ENCODE data around the gene SFXN3. TPM values are rescaled to one million over a fixed set of nuclear protein-coding genes. Genes with fewer than 3 reads are reported as not detected.

The SFXN3 gene
- total RNA-seq, 1 experiment from 2014 or later = 5.6 TPM

- no peak for TF ChIP-seq TP53 (CRISPR knock-in tag; IDR thresholded peaks at IDR 0.05)
Observed at GRCh38 chr10:101062232-101063049, 31.4 kb downstream of the SFXN3 start (continued).

DNA sequence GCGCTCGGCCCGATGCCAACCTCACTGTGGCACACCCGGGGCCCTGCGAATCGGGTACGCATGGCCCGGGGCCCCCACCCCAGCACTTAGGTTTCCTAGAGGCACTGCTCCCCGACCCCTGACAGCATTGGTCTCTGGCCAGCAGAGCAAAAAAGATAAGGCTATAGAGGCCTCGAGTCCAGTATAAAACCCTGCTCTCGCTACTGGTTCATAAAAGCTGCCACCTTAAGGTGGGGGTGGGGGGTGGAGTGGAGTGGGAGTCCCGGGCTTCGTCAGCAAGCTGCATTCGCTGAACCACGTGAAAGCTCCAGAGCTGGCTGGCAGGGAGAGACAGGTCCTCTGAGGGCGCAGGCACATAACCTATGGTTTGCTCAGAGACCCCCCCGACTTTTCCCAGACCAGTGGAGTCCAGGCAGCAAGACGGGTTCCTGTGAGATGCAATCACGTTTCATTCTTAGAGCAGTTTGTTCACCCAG is 32.1 kb downstream of the SFXN3 start:
- Mint-ChIP-seq H3K27me3 (ENCODE audit: low read depth) (peaks cover 63% of the 10 kb centered on the region), H3K4me3 (peak overlapping the region; percentile 80), H3K36me3 (no peaks in the 10 kb centered on the region), H3K27ac (no peak overlapping the region), H3K4me1 (peaks cover 48% of the 10 kb centered on the region), H3K9me3 (no peaks in the 10 kb centered on the region)
- POLR2A ChIA-PET = interaction anchor here (1.3 to 1.4 kb wide), 2 partner anchors 16 to 77 kb away, joined by 3 to 4 read pairs; no protein-coding TSS in a partner anchor
- DNase-seq (ENCODE audit: low spot score) = no peak
- TF ChIP-seq, protein P1, sequence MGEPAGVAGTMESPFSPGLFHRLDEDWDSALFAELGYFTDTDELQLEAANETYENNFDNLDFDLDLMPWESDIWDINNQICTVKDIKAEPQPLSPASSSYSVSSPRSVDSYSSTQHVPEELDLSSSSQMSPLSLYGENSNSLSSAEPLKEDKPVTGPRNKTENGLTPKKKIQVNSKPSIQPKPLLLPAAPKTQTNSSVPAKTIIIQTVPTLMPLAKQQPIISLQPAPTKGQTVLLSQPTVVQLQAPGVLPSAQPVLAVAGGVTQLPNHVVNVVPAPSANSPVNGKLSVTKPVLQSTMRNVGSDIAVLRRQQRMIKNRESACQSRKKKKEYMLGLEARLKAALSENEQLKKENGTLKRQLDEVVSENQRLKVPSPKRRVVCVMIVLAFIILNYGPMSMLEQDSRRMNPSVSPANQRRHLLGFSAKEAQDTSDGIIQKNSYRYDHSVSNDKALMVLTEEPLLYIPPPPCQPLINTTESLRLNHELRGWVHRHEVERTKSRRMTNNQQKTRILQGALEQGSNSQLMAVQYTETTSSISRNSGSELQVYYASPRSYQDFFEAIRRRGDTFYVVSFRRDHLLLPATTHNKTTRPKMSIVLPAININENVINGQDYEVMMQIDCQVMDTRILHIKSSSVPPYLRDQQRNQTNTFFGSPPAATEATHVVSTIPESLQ (CRISPR knock-in tag; IDR thresholded peaks at IDR 0.05) = no peak
- TF ChIP-seq RELA (CRISPR knock-in tag; IDR thresholded peaks at IDR 0.05; ENCODE audit: borderline replicate concordance) (no peak), ZBTB43 (CRISPR knock-in tag; IDR thresholded peaks at IDR 0.05) (0 out of 2 replicates have a peak, but pooled peaks have one; percentile 4), MXD4 (CRISPR knock-in tag; IDR thresholded peaks at IDR 0.05; ENCODE audit: borderline replicate concordance) (no peak), NR1H2 (CRISPR knock-in tag; IDR thresholded peaks at IDR 0.05) (no peak), ZNF532 (CRISPR knock-in tag; IDR thresholded peaks at IDR 0.05; ENCODE audit: borderline replicate concordance) (no peak), CBFB (CRISPR knock-in tag; IDR thresholded peaks at IDR 0.05; ENCODE audit: low read depth) (no peak), ELF4 (CRISPR knock-in tag; IDR thresholded peaks at IDR 0.05; ENCODE audit: low read depth) (no peak), ETV6 (CRISPR knock-in tag; IDR thresholded peaks at IDR 0.05) (0 out of 2 replicates have a peak, but pooled peaks have one; percentile 5), CREB1 (CRISPR knock-in tag; IDR thresholded peaks at IDR 0.05) (no peak), OVOL2 (CRISPR knock-in tag; IDR thresholded peaks at IDR 0.05; ENCODE audit: borderline replicate concordance) (no peak), JUN (CRISPR knock-in tag; IDR thresholded peaks at IDR 0.05) (no peak), ZMAT4 (CRISPR knock-in tag; IDR thresholded peaks at IDR 0.05) (no peak), CREM (CRISPR knock-in tag; IDR thresholded peaks at IDR 0.05) (no peak)
- TF ChIP-seq, protein P2, sequence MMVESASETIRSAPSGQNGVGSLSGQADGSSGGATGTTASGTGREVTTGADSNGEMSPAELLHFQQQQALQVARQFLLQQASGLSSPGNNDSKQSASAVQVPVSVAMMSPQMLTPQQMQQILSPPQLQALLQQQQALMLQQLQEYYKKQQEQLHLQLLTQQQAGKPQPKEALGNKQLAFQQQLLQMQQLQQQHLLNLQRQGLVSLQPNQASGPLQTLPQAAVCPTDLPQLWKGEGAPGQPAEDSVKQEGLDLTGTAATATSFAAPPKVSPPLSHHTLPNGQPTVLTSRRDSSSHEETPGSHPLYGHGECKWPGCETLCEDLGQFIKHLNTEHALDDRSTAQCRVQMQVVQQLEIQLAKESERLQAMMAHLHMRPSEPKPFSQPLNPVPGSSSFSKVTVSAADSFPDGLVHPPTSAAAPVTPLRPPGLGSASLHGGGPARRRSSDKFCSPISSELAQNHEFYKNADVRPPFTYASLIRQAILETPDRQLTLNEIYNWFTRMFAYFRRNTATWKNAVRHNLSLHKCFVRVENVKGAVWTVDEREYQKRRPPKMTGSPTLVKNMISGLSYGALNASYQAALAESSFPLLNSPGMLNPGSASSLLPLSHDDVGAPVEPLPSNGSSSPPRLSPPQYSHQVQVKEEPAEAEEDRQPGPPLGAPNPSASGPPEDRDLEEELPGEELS (CRISPR knock-in tag; IDR thresholded peaks at IDR 0.05) = no peak
- TF ChIP-seq, protein P3, sequence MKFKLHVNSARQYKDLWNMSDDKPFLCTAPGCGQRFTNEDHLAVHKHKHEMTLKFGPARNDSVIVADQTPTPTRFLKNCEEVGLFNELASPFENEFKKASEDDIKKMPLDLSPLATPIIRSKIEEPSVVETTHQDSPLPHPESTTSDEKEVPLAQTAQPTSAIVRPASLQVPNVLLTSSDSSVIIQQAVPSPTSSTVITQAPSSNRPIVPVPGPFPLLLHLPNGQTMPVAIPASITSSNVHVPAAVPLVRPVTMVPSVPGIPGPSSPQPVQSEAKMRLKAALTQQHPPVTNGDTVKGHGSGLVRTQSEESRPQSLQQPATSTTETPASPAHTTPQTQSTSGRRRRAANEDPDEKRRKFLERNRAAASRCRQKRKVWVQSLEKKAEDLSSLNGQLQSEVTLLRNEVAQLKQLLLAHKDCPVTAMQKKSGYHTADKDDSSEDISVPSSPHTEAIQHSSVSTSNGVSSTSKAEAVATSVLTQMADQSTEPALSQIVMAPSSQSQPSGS (CRISPR knock-in tag; IDR thresholded peaks at IDR 0.05; ENCODE audit: borderline replicate concordance, low read depth) = no peak
- ATAC-seq = no peak
- CTCF ChIA-PET = interaction anchor here (0.6 to 15.0 kb wide), 15 partner anchors 11 to 78 kb away, joined by 3 to 405 read pairs (median 6); partner anchors contain the start of genes LZTS2, PDZD7 and SFXN3

All from WTC11 (cell line).